Airway epithelial cell (primary cell): ENCODE results near the gene LAT. TPM values are rescaled to one million over a fixed set of nuclear protein-coding genes. Genes with fewer than 3 reads are reported as not detected.

Experiments used
- total RNA-seq: library from RNA; depleted of rRNA; stranded (reverse); fragments of >200 nt; gene quantifications from 2 replicates; pipeline ENCODE4 v1.2.3, GENCODE V29; 2015

The LAT gene
- total RNA-seq = 0.09 and 0.28 TPM in 2 replicates

GRCh38 chr16:28984619-28985135, at the start of gene LAT:
LAT (plus strand) TSS chr16:28985052; CDS start chr16:28985418, 366 bp downstream.

GRCh38 chr16:28950648-28951409, 34.0 kb upstream of the LAT start, which contains the start of gene NFATC2IP:
NFATC2IP (plus strand) TSS chr16:28950937; CDS start chr16:28951012, 75 bp downstream.

DNA sequence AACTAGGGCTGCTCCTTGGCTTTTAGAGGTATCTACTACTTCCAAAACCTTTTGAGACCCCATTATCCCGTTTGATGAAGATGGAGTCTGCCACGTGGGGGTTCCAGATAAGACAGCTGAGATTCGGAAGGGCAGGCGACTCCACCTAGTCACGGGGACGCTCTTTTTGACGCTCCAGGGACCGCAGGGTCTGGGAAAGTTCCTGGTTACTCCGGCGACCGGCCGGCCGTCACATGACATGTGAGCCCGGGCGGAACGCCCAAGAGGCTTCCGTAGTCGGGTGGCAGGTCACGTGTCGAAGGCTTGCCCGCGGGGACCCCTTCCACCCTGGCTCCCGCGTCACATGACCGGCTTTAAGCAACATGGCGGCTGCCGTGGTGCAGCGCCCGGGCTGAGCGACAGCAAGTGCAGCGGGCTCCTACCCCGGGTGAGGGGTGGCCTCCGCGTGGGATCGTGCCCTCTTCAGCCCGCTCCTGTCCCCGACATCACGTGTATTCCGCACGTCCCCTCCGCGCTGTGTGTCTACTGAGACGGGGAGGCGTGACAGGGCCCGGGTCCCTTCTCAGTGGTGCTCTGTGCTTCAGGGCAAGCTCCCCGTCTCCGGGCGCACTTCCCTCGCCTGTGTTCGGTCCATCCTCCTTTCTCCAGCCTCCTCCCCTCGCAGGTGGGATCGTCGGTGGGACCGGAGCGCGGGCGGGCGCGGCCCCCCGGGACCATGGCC, 10.3 kb upstream of the LAT start, which contains the start of gene SPNS1:
Gene SPNS1, plus strand, starts transcription at position 342 of the 721 bp plus-strand sequence. Its CDS starts 374 bp downstream, at position 716.

Other genes starting within 250 kb of the LAT start
- 0.51 TPM in 1 of 2 replicates, not detected in the other for gene NPIPB9, start 233.3 kb upstream of the LAT start, total RNA-seq
- 69.4 and 76.5 TPM in 2 replicates for gene ATXN2L, start 162.1 kb upstream of the LAT start, total RNA-seq
- gene TUFM, start 138.7 kb upstream of the LAT start, total RNA-seq = 198 and 234 TPM in 2 replicates
- 19.7 and 22.8 TPM in 2 replicates for gene SH2B1, start 121.2 kb upstream of the LAT start, total RNA-seq
- gene ATP2A1, start 106.6 kb upstream of the LAT start, total RNA-seq = 0.14 TPM in 1 of 2 replicates, not detected in the other
- gene RABEP2, start 59.8 kb upstream of the LAT start, total RNA-seq = 36.6 and 52.2 TPM in 2 replicates
- gene CD19, start 53.1 kb upstream of the LAT start, total RNA-seq = not detected in 2 replicates
- gene NFATC2IP, start 34.1 kb upstream of the LAT start, total RNA-seq = 17.4 and 19.5 TPM in 2 replicates
- 29.1 and 45.4 TPM in 2 replicates for gene SPNS1, start 10.3 kb upstream of the LAT start, total RNA-seq